Astrocyte of the cerebellum (primary cell): ENCODE data around the gene PDE4C.
A peak's percentile ranks its signal among the peaks of the same experiment; 100 is the strongest.

ENCODE experiments used
- DNase-seq: peaks from one replicate; pipeline ENCODE4 v3.0.0-alpha.2; 2011; ENCODE audit warnings: low read depth
- H3K4me3 ChIP-seq: 2 replicates; pipeline ENCODE4 v1.5.1; 2011; ENCODE audit warnings: mild to moderate bottlenecking, low read depth, low read length, moderate library complexity
- CTCF ChIP-seq: IDR thresholded peaks from 2 replicates; pipeline ENCODE4 v1.5.1; 2012; ENCODE audit warnings: low read length, low read depth, moderate library complexity, mild to moderate bottlenecking; ENCODE audit errors: missing control alignments
- in situ Hi-C: cut with HindIII; loops from 2 replicates; pipeline ENCODE4 v1.10.0; 2017; ENCODE audit warnings: low sequenced_read_pairs

Gene PDE4C

DNA sequence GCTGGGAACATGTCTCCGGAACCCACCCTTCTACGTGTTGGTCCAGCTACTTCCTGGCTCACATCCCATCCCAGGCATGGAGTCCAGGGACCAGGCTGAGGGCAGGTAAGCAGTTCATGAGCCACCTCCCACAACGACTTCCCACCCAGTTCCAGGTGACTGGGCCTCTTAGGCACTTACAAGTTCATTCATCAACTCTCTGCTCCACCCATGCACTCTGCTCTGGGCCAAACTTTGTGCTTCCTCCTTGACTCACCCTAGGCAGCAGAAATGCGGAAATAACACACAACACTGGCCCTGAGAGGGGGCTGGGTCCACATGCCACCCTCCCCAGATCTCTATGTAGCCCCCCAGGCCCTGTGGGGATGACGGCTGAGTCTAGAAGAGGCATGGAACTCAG, 27.5 kb upstream of the PDE4C start:
- in situ Hi-C loops = no loop called here

DNA sequence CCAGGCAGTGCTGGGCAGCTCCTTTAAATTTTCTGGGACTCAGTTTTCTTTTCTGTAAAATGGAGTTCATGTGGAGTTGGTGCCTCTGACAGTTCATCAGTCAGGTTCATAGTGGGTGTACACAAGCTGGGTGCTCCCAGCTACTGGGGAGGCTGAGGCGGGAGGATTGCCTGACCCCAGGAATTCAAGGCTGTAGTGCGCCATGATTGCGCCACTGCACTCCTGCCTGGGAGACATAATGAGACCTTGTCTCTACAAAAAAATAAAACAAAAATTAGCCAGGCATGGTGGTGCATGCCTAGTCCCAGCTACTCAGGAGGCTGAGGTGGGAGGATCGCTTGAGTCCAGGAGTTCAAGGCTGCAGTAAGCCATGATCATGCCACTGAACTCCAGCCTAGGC, 26.9 kb upstream of the PDE4C start:
- DNase-seq = no peak
- in situ Hi-C loops = no loop called here
- H3K4me3 ChIP-seq = no peak overlapping the region
- TF ChIP-seq CTCF = no peak

More for the DNA sequence above, 27.5 kb upstream of the PDE4C start:
- no peak for DNase-seq
- H3K4me3 ChIP-seq = no peak overlapping the region
- TF ChIP-seq CTCF = no peak

DNA sequence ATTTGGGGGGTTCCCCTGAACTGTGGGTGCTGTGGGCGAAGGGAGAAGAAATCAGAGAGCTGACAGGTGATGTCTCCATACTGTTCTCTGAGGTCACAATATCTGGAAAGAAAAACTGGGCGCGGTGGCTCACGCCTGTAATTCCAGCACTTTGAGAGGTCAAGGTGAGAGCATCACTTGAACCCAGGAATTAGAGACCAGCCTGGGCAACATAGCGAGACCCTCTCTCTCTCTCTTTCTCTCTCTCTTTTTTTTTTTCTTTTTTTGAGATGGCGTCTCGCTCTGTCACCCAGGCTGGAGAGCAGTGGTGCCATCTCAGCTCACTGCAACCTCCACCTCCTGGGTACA, 26.1 kb upstream of the PDE4C start:
- in situ Hi-C loops = no loop called here
- no peak for DNase-seq
- no peak overlapping the region for H3K4me3 ChIP-seq
- no peak for TF ChIP-seq CTCF

- TF ChIP-seq CTCF = peak; percentile 90
- no peak overlapping the region for H3K4me3 ChIP-seq
- in situ Hi-C loops = no loop called here
- peak; percentile 35 for DNase-seq
Observed at GRCh38 chr19:18251587-18252369, 25.5 kb upstream of the PDE4C start.

- TF ChIP-seq CTCF = no peak
- no peak overlapping the region for H3K4me3 ChIP-seq
- in situ Hi-C loops = no loop called here
- DNase-seq = no peak
Observed at GRCh38 chr19:18249834-18250233, 23.6 kb upstream of the PDE4C start.

- in situ Hi-C loops = no loop called here
- no peak for TF ChIP-seq CTCF
- DNase-seq = no peak
- H3K4me3 ChIP-seq = no peak overlapping the region
Observed at GRCh38 chr19:18245297-18245696, 19.1 kb upstream of the PDE4C start.

DNA sequence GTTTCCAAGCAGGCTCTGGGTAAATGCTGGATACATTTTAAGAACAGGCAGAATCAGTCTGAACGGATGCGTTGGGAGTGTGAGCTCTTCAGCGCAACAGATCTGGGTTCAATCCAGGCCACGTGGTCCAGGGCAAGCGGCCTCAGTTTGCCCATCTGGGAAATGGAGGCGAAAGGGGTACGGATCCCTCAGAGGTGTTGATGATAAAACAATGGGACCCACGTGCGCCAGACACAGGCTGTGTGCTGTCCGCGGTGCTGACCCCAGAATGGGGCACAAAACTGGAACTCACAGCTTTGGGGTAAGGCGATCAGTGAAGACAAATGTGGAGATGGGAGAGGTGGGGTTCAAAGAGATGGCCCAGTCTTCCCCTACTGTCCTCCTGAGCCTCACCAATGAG, 13.1 kb upstream of the PDE4C start:
- TF ChIP-seq CTCF = no peak
- no peak for DNase-seq
- no peak overlapping the region for H3K4me3 ChIP-seq
- in situ Hi-C loops = no loop called here
